Brain microvascular endothelial cell (primary cell): ENCODE data around the gene CCDC122.

Experiments used
- DNase-seq: peaks from one replicate; pipeline ENCODE4 v3.0.0-alpha.2; 2020
- H3K27ac ChIP-seq: fragments of 250-450 bp; sonication (Bioruptor Pico); 2 replicates; pipeline ENCODE4 v1.5.1; 2020; ENCODE audit warnings: mild to moderate bottlenecking, moderate library complexity
- H3K27me3 ChIP-seq: fragments of 250-450 bp; sonication (Bioruptor Pico); replicated peaks from 2 replicates; pipeline ENCODE4 v1.5.1; 2020; ENCODE audit warnings: mild to moderate bottlenecking
- H3K36me3 ChIP-seq: fragments of 250-450 bp; sonication (Bioruptor Pico); replicated peaks from 2 replicates; pipeline ENCODE4 v1.5.1; 2020; ENCODE audit warnings: mild to moderate bottlenecking
- H3K4me3 ChIP-seq: 2 replicates; pipeline ENCODE4 v1.5.1; 2011; ENCODE audit warnings: low read depth, mild to moderate bottlenecking, control low read depth, low read length, moderate library complexity
- in situ Hi-C: cut with HindIII; loops from 2 replicates; pipeline ENCODE4 v1.10.0; 2017; ENCODE audit warnings: low sequenced_read_pairs, low pct_ligation_motif_present
- TF ChIP-seq, protein P1 (sequence below): IDR thresholded peaks from 2 replicates; pipeline ENCODE4 v1.5.1; 2011; ENCODE audit warnings: low read depth, mild to moderate bottlenecking, moderate library complexity, low read length, control low read depth, inconsistent platforms; ENCODE audit errors: missing control alignments

CCDC122 gene

DNA sequence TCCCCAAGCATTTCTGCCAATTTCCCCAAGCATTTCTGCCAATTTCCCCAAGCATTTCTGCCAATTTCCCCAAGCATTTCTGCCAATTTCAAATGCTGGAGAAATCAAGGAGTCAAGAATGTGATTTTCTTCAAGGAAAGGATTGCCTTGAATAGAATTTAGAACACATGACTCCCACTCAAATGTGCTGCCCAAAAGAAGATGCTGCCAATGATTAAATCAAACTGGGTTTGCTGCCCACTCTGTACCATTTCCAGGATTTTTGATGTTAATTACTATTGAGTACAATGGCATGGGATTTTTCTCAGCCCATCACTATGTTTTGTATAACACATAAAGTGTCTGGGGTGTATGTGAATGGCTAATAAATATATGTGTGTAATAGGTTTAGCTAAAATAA lies 70.9 kb downstream of the CCDC122 start:
- in situ Hi-C loops = no loop called here
- Histone ChIP-seq H3K27ac (no peak overlapping the region), H3K36me3 (no peaks in the 10 kb centered on the region), H3K27me3 (no peaks in the 10 kb centered on the region), H3K4me3 (no peak overlapping the region)
- DNase-seq = no peak
- TF ChIP-seq, protein P1, sequence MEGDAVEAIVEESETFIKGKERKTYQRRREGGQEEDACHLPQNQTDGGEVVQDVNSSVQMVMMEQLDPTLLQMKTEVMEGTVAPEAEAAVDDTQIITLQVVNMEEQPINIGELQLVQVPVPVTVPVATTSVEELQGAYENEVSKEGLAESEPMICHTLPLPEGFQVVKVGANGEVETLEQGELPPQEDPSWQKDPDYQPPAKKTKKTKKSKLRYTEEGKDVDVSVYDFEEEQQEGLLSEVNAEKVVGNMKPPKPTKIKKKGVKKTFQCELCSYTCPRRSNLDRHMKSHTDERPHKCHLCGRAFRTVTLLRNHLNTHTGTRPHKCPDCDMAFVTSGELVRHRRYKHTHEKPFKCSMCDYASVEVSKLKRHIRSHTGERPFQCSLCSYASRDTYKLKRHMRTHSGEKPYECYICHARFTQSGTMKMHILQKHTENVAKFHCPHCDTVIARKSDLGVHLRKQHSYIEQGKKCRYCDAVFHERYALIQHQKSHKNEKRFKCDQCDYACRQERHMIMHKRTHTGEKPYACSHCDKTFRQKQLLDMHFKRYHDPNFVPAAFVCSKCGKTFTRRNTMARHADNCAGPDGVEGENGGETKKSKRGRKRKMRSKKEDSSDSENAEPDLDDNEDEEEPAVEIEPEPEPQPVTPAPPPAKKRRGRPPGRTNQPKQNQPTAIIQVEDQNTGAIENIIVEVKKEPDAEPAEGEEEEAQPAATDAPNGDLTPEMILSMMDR = no peak

DNA sequence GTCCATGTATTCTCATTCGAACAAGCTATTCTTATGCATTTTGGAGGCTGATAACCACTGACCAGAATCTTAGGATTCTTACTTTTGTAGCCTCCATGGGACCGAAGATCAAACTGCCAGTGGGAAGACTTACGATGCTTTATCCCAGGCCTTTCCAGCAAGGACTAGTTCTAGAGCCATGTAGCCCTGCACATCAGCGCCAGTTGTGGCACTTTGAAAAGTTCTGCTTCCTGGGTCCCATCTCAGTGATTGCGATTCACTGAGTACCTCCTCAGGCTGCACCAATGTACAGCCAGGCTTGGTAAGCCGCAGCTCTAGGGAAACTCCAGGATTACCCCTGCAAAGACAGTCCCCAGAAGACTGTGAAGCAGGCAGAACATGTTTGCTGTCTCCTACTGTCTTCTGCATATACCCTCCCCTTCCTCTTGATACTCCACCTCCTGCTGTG lies 73.8 kb downstream of the CCDC122 start:
- H3K27me3 ChIP-seq = no peaks in the 10 kb centered on the region
- peak overlapping the region; percentile 54 for H3K27ac ChIP-seq
- no peaks in the 10 kb centered on the region for H3K36me3 ChIP-seq
- TF ChIP-seq, protein P1 = no peak
- peak; percentile 27 for DNase-seq
- in situ Hi-C loops = no loop called here
- H3K4me3 ChIP-seq = no peak overlapping the region

- in situ Hi-C loops = no loop called here
- Histone ChIP-seq H3K27me3 (no peaks in the 10 kb centered on the region), H3K36me3 (no peaks in the 10 kb centered on the region), H3K4me3 (peak overlapping the region; percentile 20), H3K27ac (peak overlapping the region; percentile 81)
- peak; percentile 93 for DNase-seq
- TF ChIP-seq, protein P1 = no peak
These were observed 74.5 kb downstream of the CCDC122 start for GRCh38 chr13:43805071-43805468.

DNA sequence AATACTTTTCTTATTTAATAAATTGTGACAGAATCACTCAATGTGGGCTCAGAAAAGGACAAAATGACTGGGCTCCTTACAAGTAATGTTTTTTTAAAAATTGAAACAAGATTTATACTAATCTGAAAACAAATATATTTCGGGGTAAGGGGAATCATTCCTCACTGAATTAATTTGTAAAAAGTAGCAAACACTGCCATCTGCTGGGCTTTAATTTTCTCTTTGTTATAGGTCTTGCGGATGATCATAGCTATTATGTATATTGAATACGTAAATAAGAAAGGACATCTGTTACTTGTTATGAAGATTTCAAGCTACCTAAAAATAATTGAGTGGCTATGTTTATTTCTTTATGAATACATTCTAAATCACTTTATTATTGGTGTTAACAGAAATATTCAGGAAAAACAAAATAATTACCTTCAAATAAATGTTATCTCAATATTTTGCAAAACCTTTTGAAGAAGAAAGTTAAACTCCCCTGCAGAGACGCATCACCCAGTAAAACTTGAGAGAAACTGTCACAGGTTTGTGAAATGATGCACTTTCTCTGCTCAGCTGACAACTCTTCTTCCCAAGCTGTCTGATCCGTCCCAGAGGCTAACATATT lies 75.0 kb downstream of the CCDC122 start:
- Histone ChIP-seq H3K4me3 (peak overlapping the region; percentile 20), H3K36me3 (no peaks in the 10 kb centered on the region), H3K27me3 (no peaks in the 10 kb centered on the region), H3K27ac (peak overlapping the region; percentile 81)
- TF ChIP-seq, protein P1 = peak; percentile 34
- peak; percentile 76 for DNase-seq
- in situ Hi-C loops = no loop called here

GRCh38 chr13:43802511-43802910 lies 77.0 kb downstream of the CCDC122 start:
- in situ Hi-C loops = no loop called here
- no peak overlapping the region for H3K27ac ChIP-seq
- TF ChIP-seq, protein P1 = no peak

GRCh38 chr13:43800828-43801227 lies 78.7 kb downstream of the CCDC122 start:
- H3K36me3 ChIP-seq = no peaks in the 10 kb centered on the region
- in situ Hi-C loops = no loop called here
- no peak overlapping the region for H3K4me3 ChIP-seq
- no peak for DNase-seq
- TF ChIP-seq, protein P1 = no peak
- H3K27ac ChIP-seq = no peak overlapping the region
- no peaks in the 10 kb centered on the region for H3K27me3 ChIP-seq

More at GRCh38 chr13:43802511-43802910, 77.0 kb downstream of the CCDC122 start:
- no peaks in the 10 kb centered on the region for H3K27me3 ChIP-seq
- no peak overlapping the region for H3K4me3 ChIP-seq
- no peak for DNase-seq
- H3K36me3 ChIP-seq = no peaks in the 10 kb centered on the region
